A549 treated with dexamethasone at 1 μM for 4 hours (cell line): ENCODE results near the gene SOCS7. TPM values are rescaled to one million over a fixed set of nuclear protein-coding genes. Genes with fewer than 3 reads are reported as not detected.

Source experiments
- total RNA-seq: library from RNA; stranded (reverse); fragments of 200-300 nt; extraction: Qiagen RNA extraction; gene quantifications from 5 replicates; pipeline ENCODE4 v1.2.3, GENCODE V29; 2022

SOCS7 gene, protein sequence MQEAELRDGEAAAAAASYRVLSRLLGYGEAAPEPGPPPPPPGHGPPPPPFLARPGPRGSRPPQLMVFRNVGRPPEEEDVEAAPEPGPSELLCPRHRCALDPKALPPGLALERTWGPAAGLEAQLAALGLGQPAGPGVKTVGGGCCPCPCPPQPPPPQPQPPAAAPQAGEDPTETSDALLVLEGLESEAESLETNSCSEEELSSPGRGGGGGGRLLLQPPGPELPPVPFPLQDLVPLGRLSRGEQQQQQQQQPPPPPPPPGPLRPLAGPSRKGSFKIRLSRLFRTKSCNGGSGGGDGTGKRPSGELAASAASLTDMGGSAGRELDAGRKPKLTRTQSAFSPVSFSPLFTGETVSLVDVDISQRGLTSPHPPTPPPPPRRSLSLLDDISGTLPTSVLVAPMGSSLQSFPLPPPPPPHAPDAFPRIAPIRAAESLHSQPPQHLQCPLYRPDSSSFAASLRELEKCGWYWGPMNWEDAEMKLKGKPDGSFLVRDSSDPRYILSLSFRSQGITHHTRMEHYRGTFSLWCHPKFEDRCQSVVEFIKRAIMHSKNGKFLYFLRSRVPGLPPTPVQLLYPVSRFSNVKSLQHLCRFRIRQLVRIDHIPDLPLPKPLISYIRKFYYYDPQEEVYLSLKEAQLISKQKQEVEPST
- total RNA-seq = 9.9 to 18.2 TPM (median 16.1 TPM) in 5 replicates

DNA sequence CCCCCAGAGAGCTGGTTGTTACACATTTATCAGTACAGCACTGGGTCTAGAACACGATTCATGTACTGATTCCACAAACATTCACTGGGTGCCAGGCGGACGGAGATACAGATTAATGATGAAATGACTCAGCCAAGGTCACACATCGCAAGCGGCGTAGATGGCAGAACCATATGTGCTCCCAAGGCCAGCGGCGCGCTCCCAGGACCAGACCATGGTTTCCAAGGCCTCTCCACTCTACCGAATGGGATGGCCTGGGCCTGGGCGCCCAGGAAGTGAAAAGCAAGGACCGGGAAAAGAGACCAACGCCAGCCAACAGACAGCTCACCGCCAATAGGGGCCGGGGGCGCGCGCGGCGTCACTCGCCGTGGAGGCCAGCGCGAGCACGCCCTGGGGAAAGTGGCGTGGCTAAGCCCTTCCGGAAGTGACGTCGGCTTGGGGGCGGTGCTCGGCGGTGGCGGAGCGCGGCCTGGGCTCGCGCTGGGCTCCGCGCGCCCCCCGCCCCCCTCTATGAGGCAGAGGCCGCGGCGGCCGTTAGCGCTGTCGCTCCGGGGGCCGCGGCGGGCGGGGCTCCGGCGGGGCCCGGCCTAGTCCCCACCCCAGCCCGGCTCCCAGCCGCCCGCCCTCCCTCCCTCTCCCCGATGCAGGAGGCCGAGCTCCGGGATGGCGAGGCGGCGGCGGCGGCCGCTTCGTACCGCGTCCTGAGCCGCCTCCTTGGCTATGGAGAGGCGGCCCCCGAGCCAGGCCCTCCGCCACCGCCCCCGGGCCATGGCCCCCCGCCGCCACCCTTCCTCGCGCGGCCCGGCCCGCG is at the start of gene SOCS7:
TSS of gene SOCS7 (plus strand) at position 433 of the 811 bp plus-strand sequence. CDS start at position 642, 209 bp downstream.

DNA sequence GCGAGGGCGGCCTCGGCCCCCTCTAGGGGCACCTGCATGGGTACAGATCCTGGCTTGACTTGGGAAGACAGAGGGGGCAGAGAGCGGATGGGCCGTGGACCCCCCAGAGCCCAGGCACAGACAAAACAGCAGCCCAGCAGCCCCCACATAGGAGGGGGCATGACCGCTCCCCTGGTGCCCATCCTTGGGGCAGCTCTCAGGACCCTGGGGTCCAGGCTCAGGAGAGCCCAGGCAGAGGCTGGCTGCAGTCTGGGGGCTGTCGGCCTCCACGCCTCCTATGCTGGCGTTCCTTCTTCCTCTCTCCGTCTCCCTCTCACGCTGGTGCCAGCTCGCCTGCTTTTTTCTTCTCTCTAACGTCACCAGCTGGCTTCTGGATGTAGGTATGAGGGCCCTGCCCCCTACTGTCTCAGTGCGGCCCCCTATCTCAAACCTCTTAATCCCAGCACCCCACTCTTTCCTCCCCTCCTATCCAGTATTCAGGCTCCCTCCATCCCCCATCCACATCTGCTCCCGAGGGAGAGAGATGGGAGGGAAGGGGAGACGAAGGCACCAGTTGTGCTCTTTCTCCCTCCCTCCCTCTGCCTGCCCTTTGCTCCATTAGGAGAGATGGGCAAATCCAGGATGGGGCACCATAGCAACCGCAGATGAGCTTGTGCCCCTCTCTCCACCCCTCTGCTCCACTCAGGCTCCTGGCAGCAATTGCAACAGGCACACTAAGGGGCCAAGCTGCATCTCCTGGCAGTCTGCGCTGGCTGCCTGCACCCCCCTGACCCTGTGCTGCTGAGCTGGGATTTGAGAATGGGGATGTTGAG is 7.8 kb upstream of the SOCS7 start, which contains the start of gene GPR179:
TSS of gene GPR179 (minus strand) at position 349 of the 812 bp plus-strand sequence. CDS start at position 182, 167 bp downstream.

DNA sequence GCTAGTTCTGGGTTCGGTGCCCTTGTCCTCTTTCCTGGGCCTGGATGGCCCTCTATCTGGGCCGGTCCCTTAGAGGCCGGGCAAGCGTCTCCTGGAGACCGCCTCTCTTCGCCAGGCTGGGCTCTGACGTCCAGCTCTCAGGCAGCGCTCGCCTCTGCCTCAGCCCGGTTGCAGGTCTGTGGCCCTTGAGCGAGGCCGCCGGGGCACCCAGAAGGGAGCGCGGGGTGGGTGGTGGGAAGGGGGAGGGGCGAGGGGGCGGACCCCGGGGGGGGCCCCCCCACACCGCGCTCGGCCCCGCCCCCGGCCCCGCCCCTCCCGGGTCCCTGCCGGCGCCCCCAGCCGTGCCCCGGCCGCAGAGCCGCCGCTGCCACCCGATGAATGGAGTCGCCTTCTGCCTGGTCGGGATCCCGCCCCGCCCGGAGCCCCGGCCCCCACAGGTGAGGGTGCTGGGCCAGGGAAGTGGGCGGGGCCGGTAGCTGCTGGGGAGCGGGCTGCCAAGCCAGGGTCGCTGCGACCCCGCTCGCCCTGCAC is 76.5 kb downstream of the SOCS7 start, which contains the start of gene ARHGAP23:
TSS of gene ARHGAP23 (plus strand) at position 353 of the 531 bp plus-strand sequence. CDS start at position 375, 22 bp downstream.

Other genes starting within 250 kb of the SOCS7 start
- not detected in 5 replicates for gene TBC1D3E, start 223.9 kb upstream of the SOCS7 start, total RNA-seq
- not detected in 5 replicates for gene TBC1D3, start 159.3 kb upstream of the SOCS7 start, total RNA-seq
- 61.5 to 66.3 TPM (median 65.2 TPM) in 5 replicates for gene MRPL45, start 54.7 kb upstream of the SOCS7 start, total RNA-seq
- 0.02 to 0.05 TPM (median 0.03 TPM) in 4 of 5 replicates, not detected in the other for gene GPR179, start 7.9 kb upstream of the SOCS7 start, total RNA-seq
- gene ARHGAP23, start 76.6 kb downstream of the SOCS7 start, total RNA-seq = 54.9 to 79.5 TPM (median 68.3 TPM) in 5 replicates